GM18526 (cell line): ENCODE data around the gene USP6.

Experiments used
- POLR2A ChIP-seq: IDR thresholded peaks from 3 replicates; pipeline ENCODE4 v1.6.1; 2011; ENCODE audit not compliant: insufficient read length; ENCODE audit errors: extremely low read depth

USP6 gene

GRCh38 chr17:5121186-5121841, 5.5 kb downstream of the USP6 start:
- no peak for TF ChIP-seq POLR2A

GRCh38 chr17:5122586-5123342, 6.9 kb downstream of the USP6 start:
- no peak for TF ChIP-seq POLR2A

GRCh38 chr17:5123343-5124124, 7.7 kb downstream of the USP6 start:
- TF ChIP-seq POLR2A = no peak

DNA sequence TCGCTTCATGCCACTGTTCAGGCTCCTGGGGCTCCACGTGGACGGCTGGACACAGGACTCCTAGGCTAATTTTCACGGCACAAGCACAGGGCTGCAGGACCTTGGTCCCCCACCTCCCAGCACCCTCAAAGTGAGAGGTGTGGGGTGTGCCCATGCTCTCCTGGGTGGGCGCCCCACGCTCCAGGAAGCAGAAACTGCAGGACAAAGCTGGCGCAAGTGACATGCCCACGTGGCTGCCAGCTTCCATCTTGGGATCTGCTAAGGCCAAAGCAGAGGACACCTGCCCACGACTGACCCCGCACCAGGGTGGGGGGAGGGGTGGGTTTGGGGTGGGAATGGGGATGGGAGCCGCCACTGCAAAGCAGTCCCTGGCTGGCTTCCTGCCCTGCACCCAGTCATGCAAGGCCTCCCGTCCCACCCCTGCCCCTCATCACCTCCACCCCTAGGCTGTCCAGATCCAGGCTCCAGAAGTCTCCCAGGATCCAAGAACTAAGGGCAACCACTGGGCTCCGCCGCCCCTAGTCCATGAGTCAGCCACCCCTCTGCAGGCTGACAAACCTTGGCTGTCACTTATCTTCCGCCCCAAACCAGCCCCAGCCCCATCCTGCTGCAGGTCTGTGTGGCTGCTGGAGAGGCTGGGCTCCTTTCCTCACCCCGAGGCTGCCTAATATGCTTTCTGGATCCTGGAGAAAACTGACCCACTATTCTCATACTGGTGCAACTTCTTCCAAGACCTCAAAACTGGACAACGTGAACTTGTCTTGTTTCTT, 11.1 kb downstream of the USP6 start:
- no peak for TF ChIP-seq POLR2A

- no peak for TF ChIP-seq POLR2A
Measured at GRCh38 chr17:5127910-5128309, 12.1 kb downstream of the USP6 start.

GRCh38 chr17:5128905-5129535, 13.2 kb downstream of the USP6 start:
- TF ChIP-seq POLR2A = no peak

- TF ChIP-seq POLR2A = no peak
Measured at GRCh38 chr17:5131146-5131715, 15.4 kb downstream of the USP6 start.

- no peak for TF ChIP-seq POLR2A
Measured at GRCh38 chr17:5133311-5133710, 17.5 kb downstream of the USP6 start.

DNA sequence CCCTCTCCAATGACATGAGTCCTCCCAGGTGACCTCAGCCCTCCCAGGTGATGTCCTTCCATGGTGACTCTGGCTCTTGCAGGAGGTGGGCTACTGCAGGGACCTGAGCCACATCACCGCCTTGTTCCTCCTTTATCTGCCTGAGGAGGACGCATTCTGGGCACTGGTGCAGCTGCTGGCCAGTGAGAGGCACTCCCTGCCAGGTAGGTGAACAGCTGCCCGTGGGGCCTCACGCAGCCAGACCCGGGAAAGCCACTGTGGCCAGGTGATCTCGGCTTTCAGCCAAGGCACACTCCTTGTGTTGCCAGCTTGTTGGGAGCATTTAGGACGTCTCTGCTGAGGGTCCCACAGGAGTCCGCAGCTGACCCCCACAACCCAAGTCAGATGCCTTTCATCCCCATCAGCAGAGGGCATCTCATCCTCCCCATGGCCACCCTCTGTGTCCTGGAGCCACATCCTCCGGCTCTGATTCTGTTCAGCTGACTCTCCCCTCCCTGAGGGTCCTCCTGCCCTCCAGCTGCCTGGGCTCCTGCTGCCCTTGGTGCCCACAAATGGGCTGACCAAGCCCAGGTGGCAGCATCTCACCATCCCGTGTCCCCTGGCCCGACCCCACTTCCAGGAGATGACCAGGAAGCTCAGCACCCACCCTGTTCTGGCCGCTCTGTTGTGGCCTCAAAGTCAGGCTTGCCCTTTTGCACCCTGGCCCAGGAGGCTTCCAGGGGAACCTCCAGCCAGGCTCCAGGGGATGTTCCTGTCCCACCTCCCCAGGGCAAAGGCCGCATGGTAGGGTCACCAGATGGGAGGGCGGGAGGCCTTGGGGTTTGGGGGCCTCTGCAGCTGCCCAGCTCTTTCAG, 20.1 kb downstream of the USP6 start:
- TF ChIP-seq POLR2A = no peak

GRCh38 chr17:5138616-5139457, 23.0 kb downstream of the USP6 start:
- TF ChIP-seq POLR2A = no peak

GRCh38 chr17:5139458-5139732, 23.6 kb downstream of the USP6 start:
- TF ChIP-seq POLR2A = no peak

DNA sequence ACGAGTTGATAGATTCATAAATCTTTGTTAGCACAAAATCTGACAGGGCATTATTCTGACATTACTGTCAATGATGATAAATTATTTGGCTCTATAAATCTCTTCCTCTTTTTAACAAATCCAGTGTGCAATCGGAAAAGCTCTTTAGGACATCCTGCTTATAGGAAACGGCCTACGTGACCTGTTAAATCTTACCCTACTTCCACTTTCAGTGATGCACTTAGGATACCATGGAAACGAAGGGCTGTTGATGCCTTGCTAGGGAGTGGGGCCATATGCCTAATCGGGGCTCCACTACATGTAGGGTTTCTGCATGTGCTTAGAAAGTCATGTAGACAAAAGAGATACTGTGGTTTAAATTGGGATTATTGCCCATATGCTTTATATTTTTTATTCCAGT, 48.6 kb downstream of the USP6 start:
- no peak for TF ChIP-seq POLR2A

GRCh38 chr17:5179003-5179402, 63.2 kb downstream of the USP6 start:
- TF ChIP-seq POLR2A = no peak
